Upper lobe of left lung (tissue), 6 donors: ENCODE data around the gene OCIAD1. TPM values are rescaled to one million over a fixed set of nuclear protein-coding genes. Genes with fewer than 3 reads are reported as not detected.
A peak's percentile ranks its signal among the peaks of the same experiment; 100 is the strongest.
"Not testable (repeated sequence)": the region's sequence is repeated elsewhere in the genome, so short reads cannot be mapped to it uniquely, and the experiment has no call there.

Source experiments
- ATAC-seq, 2 donors: fragments of 200-7000 bp; cut with Tn5 transposase; one replicate each; pipeline ENCODE4 v1.9.1; 2022; ENCODE audit warnings: mild to moderate bottlenecking in 2 of 2, moderate library complexity in 2 of 2; ENCODE audit not compliant: low FRiP score in 2 of 2
- DNase-seq, 2 donors: peaks; one replicate each; pipeline ENCODE4 v3.0.0-alpha.2; 2019 to 2020
- H3K27ac ChIP-seq, 4 donors: fragments of 200-600 bp; sonication (generic); one replicate each; pipeline ENCODE4 v1.5.1; 2016 to 2019
- H3K27me3 ChIP-seq, 4 donors: fragments of 200-600 bp; sonication (generic); one replicate each; pipeline ENCODE4 v1.5.1; 2017 to 2019
- H3K36me3 ChIP-seq, 4 donors: fragments of 200-600 bp; sonication (generic); one replicate each; pipeline ENCODE4 v1.5.1; 2016 to 2019
- H3K4me1 ChIP-seq, 4 donors: fragments of 200-600 bp; sonication (generic); one replicate each; pipeline ENCODE4 v1.5.1; 2018 to 2019
- H3K4me3 ChIP-seq, 4 donors: fragments of 200-600 bp; sonication (generic); one replicate each; pipeline ENCODE4 v1.5.1; 2017 to 2019; ENCODE audit warnings: mild to moderate bottlenecking in 2 of 4, moderate library complexity in 1 of 4
- H3K9me3 ChIP-seq, 4 donors: fragments of 200-600 bp; sonication (generic); one replicate each; pipeline ENCODE4 v1.5.1; 2018 to 2019
- EP300 ChIP-seq, 4 donors: sonication (generic); formaldehyde crosslinking; IDR thresholded peaks; one replicate each; pipeline ENCODE4 v1.5.1; 2017; ENCODE audit warnings: antibody characterized with exemption in 4 of 4, control low read depth in 2 of 4
- POLR2A ChIP-seq, 4 donors: fragments of 450-650 bp; IDR thresholded peaks; one replicate each; pipeline ENCODE4 v1.5.1; 2016 to 2017; ENCODE audit warnings: antibody characterized with exemption in 4 of 4, mild to moderate bottlenecking in 2 of 4
- POLR2AphosphoS5 ChIP-seq, 2 donors: sonication (generic); formaldehyde crosslinking; IDR thresholded peaks; one replicate each; pipeline ENCODE4 v1.5.1; 2017; ENCODE audit warnings: antibody characterized with exemption in 2 of 2
- WGBS, 2 donors: methylation state at CpG; one replicate each; pipeline ENCODE4 v1.1.5; 2017 to 2018; 5-methylcytosine and 5-hydroxymethylcytosine counted together
- total RNA-seq, 6 donors: library from RNA; depleted of rRNA in 4 of 6; stranded (reverse); fragments of >200 nt in 4 of 6; gene quantifications; one replicate each; pipeline versions ENCODE4 v1.1.0 to v1.2.1, GENCODE V29; 2016 to 2021
- TF ChIP-seq, protein P1 (sequence below), 6 experiments: fragments of 450-650 bp in 4 of 6; fragments of 200-600 bp in 2 of 6; sonication (generic) in 2 of 6; IDR thresholded peaks; one replicate each; pipeline ENCODE4 v1.5.1; 2016 to 2019; ENCODE audit warnings: antibody characterized with exemption in 6 of 6
- donor health status: DM: no; HTN: no; CAD: no; lungs with moderate emphysema.
- donor health status: DM: no; HTN: yes; CAD: no; lungs with severe emphysema.

OCIAD1 gene
- total RNA-seq, 6 donors from 2014 or later: 31.5 to 104 (median 82.9) TPM

DNA sequence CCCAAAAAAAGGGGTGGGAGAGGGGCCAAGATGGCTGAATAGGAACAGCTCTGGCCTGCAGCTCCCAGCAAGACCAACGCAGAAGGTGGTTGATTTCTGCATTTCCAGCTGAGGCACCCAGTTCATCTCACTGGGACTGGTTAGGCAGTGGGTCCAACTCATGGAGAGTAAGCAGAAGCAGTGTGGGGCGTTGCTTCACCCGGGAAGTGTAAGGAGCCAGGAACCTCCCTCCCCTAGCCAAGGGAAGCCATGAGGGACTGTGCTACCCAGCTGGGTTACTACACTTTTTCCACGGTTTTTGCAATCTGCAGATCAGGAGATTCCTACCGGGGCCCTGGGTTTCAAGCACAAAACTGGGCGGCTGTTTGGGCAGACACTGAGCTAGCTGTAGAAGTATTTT lies 13.9 kb upstream of the OCIAD1 start:
- Histone ChIP-seq H3K4me1 (no peaks in the 10 kb centered on the region), H3K36me3 (no peaks in the 10 kb centered on the region), H3K4me3 (no peak overlapping the region), H3K27me3 (no peaks in the 10 kb centered on the region), H3K27ac (no peak overlapping the region), H3K9me3 (no peaks in the 10 kb centered on the region)
- ATAC-seq (no peak), DNase-seq (no peak)
- WGBS, 2 donors: 91 to 95% methylated on average over 4 to 6 of the region's 6 CpGs
- TF ChIP-seq, protein P1, sequence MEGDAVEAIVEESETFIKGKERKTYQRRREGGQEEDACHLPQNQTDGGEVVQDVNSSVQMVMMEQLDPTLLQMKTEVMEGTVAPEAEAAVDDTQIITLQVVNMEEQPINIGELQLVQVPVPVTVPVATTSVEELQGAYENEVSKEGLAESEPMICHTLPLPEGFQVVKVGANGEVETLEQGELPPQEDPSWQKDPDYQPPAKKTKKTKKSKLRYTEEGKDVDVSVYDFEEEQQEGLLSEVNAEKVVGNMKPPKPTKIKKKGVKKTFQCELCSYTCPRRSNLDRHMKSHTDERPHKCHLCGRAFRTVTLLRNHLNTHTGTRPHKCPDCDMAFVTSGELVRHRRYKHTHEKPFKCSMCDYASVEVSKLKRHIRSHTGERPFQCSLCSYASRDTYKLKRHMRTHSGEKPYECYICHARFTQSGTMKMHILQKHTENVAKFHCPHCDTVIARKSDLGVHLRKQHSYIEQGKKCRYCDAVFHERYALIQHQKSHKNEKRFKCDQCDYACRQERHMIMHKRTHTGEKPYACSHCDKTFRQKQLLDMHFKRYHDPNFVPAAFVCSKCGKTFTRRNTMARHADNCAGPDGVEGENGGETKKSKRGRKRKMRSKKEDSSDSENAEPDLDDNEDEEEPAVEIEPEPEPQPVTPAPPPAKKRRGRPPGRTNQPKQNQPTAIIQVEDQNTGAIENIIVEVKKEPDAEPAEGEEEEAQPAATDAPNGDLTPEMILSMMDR (IDR thresholded peaks at IDR 0.05): no peak
- TF ChIP-seq EP300 (IDR thresholded peaks at IDR 0.05) (no peak), POLR2AphosphoS5 (IDR thresholded peaks at IDR 0.05) (no peak), POLR2A (IDR thresholded peaks at IDR 0.05) (no peak)

DNA sequence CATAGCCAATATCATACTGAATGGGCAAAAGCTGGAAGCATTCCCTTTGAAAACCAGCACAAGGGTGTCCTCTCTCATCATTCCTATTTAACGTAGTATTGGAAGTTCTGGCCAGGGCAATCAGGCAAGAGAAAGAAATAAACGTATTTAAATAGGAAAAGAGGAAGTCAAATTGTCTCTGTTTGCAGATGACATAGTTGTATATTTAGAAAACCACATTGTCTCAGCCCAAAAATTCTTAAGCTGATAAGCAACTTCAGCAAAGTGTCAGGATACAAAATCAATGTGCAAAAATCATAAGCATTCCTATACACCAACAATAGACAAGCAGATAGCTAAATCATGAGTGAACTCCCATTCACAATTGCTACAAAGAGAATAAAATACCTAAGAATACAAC lies 9.5 kb upstream of the OCIAD1 start:
- not testable (repeated sequence) for H3K27ac ChIP-seq, H3K4me3 ChIP-seq, H3K36me3 ChIP-seq, H3K9me3 ChIP-seq, H3K4me1 ChIP-seq, DNase-seq, ATAC-seq, H3K27me3 ChIP-seq
- WGBS, 2 donors: 49 to 57% methylated on average over 2 of the region's 2 CpGs

DNA sequence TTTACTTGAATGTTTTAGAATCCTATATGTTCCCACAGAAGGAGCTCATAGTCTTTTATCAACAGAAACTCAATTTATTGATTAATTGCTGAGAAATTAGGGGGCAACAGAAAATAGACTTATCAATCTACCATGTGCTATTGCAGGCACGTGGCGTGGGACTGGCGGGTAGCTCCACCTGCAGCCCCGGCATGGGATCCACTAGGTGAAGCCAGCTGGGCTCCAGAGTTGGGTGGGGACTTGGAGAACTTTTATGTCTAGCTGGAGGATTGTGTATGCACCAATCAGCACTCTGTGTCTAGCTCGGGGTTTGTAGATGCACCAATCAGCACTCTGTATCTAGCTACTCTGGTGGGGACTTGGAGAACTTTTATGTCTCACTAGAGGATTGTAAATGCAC lies 3.3 kb upstream of the OCIAD1 start:
- no peaks in the 10 kb centered on the region for H3K36me3 ChIP-seq
- DNase-seq (no peak), ATAC-seq (no peak)
- H3K9me3 ChIP-seq: no peaks in the 10 kb centered on the region
- TF ChIP-seq POLR2A (IDR thresholded peaks at IDR 0.05) (no peak), EP300 (IDR thresholded peaks at IDR 0.05) (no peak), POLR2AphosphoS5 (IDR thresholded peaks at IDR 0.05) (no peak)
- TF ChIP-seq, protein P1 (IDR thresholded peaks at IDR 0.05): no peak
- H3K27me3 ChIP-seq: no peaks in the 10 kb centered on the region
- WGBS, 2 donors: 86 to 91% methylated on average over 5 of the region's 5 CpGs
- H3K27ac ChIP-seq: no peak overlapping the region
- H3K4me3 ChIP-seq: no peak overlapping the region
- H3K4me1 ChIP-seq: peaks cover 8 to 15% (median 9%) of the 10 kb centered on the region in 4 donors

DNA sequence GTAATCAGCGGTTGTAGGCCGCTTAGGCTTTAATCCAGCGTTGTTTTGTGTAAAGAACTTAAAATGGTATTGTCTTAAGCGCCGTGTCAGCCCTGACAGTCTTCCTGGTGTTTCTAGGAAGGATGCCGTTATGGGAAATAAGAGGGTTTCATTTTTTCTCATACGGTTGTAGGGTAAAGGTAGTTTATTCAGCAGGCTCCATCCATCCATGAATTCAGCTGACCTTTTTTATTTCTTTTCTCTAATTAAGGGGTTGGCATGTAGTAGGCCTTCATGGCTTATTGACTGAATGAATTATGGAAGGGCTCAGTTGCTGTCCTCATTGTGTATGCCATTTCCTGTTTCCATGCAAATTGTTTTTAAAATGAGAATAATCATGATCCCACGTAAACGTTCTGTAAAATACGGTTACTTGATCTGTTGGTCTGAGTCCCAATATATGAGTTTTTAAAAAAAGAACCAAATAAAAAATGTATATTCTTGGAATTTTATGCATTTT lies 693 bp downstream of the OCIAD1 start:
- ATAC-seq (no peak), DNase-seq (no peak)
- Histone ChIP-seq H3K4me1 (peaks cover 12 to 20% (median 13%) of the 10 kb centered on the region in 4 donors), H3K9me3 (no peaks in the 10 kb centered on the region), H3K4me3 (peak overlapping the region; percentile 63 to 89 (median 74)), H3K27ac (peak overlapping the region; percentile 92 to 99 (median 94)), H3K27me3 (no peaks in the 10 kb centered on the region), H3K36me3 (peaks cover 8 to 31% (median 21%) of the 10 kb centered on the region in 4 donors)
- no peak for TF ChIP-seq EP300 (IDR thresholded peaks at IDR 0.05)
- TF ChIP-seq POLR2A (IDR thresholded peaks at IDR 0.05): no peak
- TF ChIP-seq POLR2AphosphoS5 (IDR thresholded peaks at IDR 0.05): no peak
- TF ChIP-seq, protein P1 (IDR thresholded peaks at IDR 0.05): no peak
- WGBS, 2 donors: 0 to 1% methylated on average over 10 of the region's 10 CpGs

DNA sequence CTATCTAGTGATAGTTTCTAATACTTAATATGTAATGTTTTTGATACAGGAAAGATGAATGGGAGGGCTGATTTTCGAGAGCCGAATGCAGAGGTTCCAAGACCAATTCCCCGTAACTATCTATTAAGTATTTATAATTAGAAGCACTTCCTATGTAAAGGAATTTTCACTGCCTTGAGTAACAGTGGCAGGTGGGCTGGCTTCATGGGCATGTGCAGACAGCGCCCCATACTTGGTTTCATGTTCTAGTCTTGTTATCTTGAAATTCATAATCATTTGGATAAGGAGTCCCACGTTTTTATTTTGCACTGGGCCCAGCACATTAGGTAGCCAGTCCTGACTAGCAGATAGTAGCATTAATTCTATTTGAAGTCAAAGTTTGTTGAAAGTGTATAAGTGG lies 1.7 kb downstream of the OCIAD1 start:
- DNase-seq (no peak), ATAC-seq (no peak)
- peak overlapping the region in 1 of 4 donors; percentile 65 for H3K4me3 ChIP-seq
- WGBS, 2 donors: 86 to 88% methylated on average over 5 of the region's 5 CpGs
- no peaks in the 10 kb centered on the region for H3K9me3 ChIP-seq
- peaks cover 12 to 20% (median 13%) of the 10 kb centered on the region in 4 donors for H3K4me1 ChIP-seq
- H3K27me3 ChIP-seq: no peaks in the 10 kb centered on the region
- no peak overlapping the region for H3K27ac ChIP-seq
- no peak for TF ChIP-seq POLR2A (IDR thresholded peaks at IDR 0.05)
- no peak for TF ChIP-seq POLR2AphosphoS5 (IDR thresholded peaks at IDR 0.05)
- TF ChIP-seq, protein P1 (IDR thresholded peaks at IDR 0.05): no peak
- TF ChIP-seq EP300 (IDR thresholded peaks at IDR 0.05): no peak
- H3K36me3 ChIP-seq: peaks cover 8 to 39% (median 27%) of the 10 kb centered on the region in 4 donors
